DMS53 treated with DMSO at 0.1 percent for 48 hours (cell line): ENCODE data around the gene ARL6IP6.

ENCODE experiments used
- DNase-seq: peaks from one replicate; lab custom pipeline; 2025; ENCODE audit not compliant: unreplicated experiment; lab: John Stamatoyannopoulos, UW

Gene ARL6IP6

DNA sequence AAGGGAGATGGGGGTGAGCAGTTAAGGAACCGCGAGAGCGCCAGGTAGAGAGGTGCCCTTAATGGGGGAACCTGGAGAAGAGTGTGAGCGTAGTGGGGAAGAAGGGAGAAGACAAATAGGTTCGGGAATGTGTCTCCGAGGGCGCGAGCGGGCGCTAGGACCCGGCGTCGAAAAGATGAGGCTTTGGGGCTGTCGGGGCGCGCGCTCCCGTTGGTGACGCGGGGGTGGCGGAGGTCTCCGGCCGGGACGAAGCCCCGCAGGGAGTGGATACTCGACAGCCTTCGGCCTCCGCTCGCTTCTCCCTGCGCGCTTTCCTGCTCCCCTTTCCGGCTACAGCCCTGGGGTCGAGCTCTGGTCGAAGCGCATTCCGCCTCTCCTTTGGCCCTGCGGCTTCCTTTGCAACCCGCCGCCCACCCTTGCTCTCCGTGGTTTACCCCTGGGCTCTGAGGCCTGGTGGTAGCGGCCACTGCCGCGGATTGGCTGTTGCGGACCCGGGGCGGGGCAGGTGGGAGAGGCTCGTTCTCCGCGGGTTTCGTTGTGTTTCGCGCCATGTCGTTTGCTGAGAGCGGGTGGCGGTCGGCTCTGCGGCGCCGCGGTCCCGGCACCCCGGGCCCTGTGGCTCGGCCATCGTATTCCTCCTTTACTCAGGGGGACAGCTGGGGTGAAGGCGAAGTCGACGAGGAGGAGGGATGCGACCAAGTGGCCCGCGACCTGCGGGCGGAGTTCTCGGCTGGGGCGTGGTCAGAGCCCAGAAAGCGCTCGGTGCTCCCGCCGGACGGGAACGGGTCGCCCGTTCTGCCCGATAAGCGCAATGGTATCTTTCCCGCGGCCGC is at the start of gene ARL6IP6:
Gene ARL6IP6 (plus strand): TSS at position 545 of the 833 bp plus-strand sequence. CDS start 5 bp downstream, at position 550.
- peak; percentile 33 for DNase-seq

GRCh38 chr2:152674334-152674733 is 44.1 kb upstream of the ARL6IP6 start:
- no peak for DNase-seq

DNA sequence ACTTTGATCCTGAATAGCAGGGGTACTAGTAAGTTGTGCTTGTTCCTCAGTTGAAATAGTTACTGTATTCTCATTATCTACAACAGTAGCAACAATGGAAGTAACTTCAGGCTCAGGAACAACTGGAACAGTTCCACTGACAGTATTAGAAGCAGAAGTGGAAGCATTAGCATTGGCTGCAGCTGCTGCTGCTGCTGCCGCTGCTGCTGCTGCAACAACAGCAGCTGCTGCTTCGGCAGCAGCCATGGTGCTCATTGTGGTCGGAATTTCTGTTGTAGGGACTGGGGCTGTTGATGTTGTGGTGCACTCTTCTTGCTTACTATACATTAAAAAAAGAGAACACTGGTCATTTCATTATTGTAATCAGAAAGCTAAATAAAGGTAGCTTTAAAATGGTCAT is 42.0 kb upstream of the ARL6IP6 start:
- DNase-seq = no peak

GRCh38 chr2:152678808-152679207 is 39.6 kb upstream of the ARL6IP6 start:
- DNase-seq = no peak

GRCh38 chr2:152682663-152683062 is 35.8 kb upstream of the ARL6IP6 start:
- no peak for DNase-seq

GRCh38 chr2:152683400-152683799 is 35.0 kb upstream of the ARL6IP6 start:
- DNase-seq = no peak

GRCh38 chr2:152686321-152686720 is 32.1 kb upstream of the ARL6IP6 start:
- DNase-seq = no peak

DNA sequence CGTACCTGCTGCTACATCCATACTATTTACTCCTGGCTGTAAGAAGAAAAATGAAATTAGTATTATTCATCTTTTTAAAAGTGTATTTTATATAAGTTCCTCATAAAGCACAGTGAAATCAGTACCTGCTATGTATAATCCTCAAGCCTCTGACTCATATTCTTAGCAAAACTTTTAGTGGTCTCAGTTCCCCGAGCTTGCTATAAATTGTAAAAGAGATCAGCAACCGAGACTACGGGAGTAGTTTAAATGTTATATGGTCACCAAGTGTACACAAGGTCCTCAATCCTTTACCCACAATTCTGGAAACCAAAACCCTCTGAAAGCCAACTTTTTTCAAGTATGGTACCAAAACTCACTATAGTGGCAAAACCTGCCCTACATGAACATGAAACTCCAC is 25.4 kb upstream of the ARL6IP6 start:
- DNase-seq = no peak

DNA sequence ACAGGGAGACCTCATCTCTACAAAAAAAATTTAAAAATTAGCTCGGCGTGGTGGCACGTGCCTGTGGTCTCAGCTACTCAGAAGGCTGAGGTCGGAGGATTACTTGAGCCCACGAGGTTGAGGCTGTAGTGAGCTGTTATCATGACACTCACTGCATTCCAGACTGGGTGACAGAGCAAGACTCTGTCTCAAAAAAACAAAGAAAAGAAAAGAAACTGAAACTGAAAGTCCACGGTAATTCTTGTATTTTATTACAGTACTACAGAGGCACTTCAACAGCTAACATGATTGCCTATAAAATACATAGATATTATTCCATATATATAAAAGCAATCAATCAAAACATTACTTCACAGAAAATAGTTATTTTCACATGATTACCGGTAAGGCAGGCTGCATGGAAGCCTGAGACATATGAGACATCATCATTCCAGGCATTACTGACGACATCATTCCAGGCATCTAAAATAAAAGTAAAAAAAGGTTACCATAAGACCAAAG is 24.2 kb upstream of the ARL6IP6 start:
- no peak for DNase-seq

DNA sequence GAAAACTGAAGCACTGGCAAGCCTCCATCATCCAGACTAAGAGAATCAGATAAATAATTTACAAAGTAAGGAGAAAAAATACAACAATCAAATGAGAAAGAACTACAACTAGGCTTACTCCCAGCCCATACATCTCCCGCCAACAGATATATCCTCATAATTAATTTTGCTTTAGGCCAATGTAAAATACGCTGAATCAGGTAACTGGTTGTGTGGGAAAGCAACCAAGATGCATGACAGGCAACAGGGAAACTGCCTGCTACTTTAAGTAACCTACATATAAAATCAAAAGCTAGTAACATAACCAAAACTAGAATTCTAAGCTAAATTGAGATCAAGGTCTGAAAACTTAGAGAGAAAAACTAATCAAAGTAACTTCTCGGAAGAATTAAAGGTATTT is 22.7 kb upstream of the ARL6IP6 start:
- DNase-seq = no peak

DNA sequence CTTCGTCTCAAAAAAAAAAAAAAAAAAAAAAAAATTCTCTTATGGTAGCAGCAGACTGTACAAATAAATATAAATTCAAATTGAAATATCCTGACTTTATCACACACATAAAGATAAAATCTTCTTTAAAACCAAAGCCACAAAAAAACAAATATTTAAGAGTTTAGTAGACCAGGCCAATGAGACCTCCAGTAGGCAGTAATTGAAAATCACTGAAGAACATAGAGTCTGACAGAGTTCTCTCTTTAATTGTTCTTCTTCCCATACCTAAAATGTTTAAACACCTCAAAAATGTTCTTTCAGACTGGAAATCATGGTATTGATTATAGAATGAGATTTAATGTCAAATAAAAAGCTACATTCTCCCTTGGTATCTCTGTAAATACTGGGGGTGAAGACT is 21.9 kb upstream of the ARL6IP6 start:
- DNase-seq = no peak

DNA sequence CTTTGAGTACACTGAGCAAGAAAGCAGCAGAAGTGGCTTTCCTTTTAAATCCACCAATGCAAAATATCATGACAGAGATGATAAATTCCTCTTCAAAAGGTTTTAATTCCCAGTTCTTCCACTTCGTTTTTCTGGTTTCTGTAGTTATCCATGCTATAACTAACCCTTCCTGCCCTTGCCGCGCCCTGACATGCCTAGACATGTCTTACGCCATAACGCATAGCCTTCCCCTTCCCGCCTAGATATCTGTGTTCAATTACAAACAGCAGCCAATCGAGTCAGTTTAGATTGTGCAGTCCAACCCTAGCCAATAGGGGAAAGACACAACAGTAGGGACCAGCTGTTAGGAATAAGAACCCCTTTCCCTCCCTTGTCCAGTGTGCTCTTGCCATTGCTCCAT is 17.2 kb upstream of the ARL6IP6 start:
- DNase-seq = no peak

DNA sequence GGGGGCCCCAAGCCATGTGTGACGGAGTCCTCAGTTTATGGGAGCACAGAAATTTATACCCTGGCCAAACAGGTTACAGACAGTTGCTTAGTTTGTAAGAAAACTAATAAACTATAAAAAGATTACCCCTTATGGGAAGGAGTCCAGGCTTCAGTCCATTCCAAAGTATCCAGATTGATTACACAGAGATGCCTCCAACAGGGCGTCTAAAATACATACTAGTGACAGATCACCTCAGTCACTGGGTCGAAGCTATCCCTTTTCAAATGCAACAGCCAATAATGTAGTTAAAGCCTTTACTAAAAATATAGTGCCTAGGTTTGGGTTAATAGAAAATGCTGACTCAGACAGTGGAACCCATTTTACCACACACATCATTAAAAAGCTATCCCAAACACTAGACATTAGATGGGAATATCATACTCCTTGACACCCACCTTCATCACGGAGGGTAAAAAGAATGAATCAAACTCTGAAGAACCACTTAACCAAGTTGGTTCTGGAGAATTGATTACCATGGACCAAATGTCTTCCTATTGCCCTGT is 11.9 kb upstream of the ARL6IP6 start:
- DNase-seq = no peak

- DNase-seq = no peak
Observed at GRCh38 chr2:152708742-152709141, 9.7 kb upstream of the ARL6IP6 start.

- no peak for DNase-seq
Observed at GRCh38 chr2:152710713-152711112, 7.7 kb upstream of the ARL6IP6 start.

DNA sequence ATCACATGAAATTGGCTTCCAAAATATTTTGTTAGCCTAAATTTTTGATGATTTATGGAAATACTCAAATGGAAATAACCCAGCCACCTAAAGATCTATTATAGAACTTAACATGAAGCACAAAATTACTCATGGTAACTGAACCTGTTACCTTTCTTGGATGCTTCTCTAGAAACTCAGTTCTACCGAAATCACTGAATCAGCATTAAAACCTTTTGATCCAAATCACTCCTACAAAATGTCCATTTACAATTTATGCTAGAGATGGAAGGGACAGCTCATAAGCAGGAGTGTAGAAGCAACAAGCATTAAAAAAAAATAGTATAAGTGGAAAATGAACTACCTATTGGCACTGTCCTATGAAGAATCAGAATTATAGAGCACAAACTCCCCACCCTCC is 3.3 kb upstream of the ARL6IP6 start:
- no peak for DNase-seq

DNA sequence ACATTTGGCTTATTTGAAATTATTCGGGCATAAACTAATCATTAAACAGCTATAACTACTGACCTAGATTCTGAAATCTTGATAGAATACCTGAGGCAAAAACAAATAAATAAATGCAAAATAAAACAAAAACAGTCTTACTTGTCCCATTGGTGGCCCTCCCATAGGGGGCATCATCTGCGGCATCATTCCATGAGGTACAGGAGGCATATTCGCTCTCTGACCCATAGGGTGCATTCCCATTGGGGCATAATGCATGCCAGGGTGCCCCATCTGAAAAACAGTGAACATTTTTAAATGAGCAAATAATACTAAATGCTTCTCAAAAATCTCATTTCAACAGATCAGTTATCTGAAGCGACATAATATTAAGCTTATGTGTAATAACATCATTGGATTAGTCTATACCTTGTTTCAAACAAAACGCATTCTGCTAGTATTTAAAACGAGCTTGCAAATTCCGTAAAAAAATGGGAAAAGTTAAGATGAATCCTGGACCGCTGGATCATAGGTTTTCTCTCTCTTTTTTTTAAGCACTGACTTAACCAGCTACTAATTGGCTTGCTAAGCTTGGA is 2.5 kb upstream of the ARL6IP6 start:
- DNase-seq = no peak

GRCh38 chr2:152716805-152717227 is 1.6 kb upstream of the ARL6IP6 start:
- DNase-seq = no peak

DNA sequence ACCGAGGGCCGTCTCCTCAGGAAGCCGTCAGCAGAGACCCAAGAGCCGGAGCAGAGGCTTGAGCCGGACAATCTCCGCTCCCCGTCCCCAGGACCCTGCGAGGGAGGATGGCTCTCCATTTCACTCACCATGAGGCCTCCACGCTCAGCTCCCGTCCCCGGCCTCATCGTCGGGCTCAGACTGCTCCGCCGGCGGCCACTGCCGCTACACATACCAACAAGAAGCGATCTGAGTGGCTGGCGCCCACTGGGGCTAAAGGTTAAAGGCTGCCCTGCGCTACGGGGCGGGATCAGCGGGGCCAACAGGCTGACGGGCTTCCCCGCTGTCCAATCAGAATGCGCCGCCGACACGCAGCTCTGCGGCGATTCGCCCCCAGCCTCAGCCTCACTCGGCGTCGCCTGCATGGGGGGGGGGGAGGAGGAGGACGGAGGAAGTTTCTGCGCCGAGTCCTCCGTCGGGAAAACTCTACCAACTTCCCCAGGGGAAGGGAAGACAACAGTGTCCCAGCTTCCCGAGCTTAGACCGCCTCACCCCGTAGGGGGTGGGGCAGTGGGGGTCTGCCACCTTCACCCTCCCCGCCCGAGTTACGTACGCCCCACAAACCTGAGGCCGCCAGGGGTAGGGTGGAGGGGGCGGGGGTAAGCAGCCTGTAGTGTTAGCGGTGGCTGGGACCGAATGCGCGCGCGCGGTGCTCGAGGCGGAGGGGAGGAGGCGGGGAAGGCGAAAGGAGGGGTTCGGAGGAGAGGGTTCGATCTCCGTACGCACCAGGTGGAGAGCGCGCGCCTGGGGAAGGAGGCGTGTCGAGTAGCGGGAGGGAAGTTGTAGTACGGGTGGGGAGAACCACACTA is 968 bp upstream of the ARL6IP6 start, which contains the start of gene PRPF40A:
Gene PRPF40A (minus strand): TSS at position 234 of the 848 bp plus-strand sequence. CDS start 22 bp downstream, at position 212.
- peak; percentile 65 for DNase-seq

GRCh38 chr2:152718909-152719645 is 657 bp downstream of the ARL6IP6 start:
- peak; percentile 1 for DNase-seq
